ENCODE measurements around the gene FRMPD4. TPM values are rescaled to one million over a fixed set of nuclear protein-coding genes. Genes with fewer than 3 reads are reported as not detected.

FRMPD4 gene
- total RNA-seq, 1 experiment from 2014 or later: 0.24 TPM

GRCh38 chrX:12304261-12304660 is 166.0 kb downstream of the FRMPD4 start:
- Histone ChIP-seq H3K79me1 (ENCODE audit: insufficient read depth, low read depth, low read length, poor library complexity, severe bottlenecking) (no peaks in the 10 kb centered on the region), H3K23ac (ENCODE audit: insufficient read length, low read depth, low read length) (no peak overlapping the region), H3K9me3 (ENCODE audit: control insufficient read depth, low read depth, low read length) (no peaks in the 10 kb centered on the region), H3K18ac (ENCODE audit: insufficient read length, low read depth, low read length) (no peak overlapping the region), H3K9ac (ENCODE audit: extremely low read depth, insufficient read length, low read length) (no peak overlapping the region), H4K91ac (ENCODE audit: insufficient read length, low read depth, low read length) (no peak overlapping the region), H2AFZ (ENCODE audit: low read length) (no peak overlapping the region), H2BK120ac (ENCODE audit: low read depth, low read length, poor library complexity, severe bottlenecking) (no peak overlapping the region), H3K27me3 (ENCODE audit: insufficient read depth, low read length) (no peaks in the 10 kb centered on the region), H4K8ac (replicated peaks; ENCODE audit: insufficient read length, low read depth, low read length) (no peak overlapping the region), H2BK12ac (ENCODE audit: insufficient read length, low read depth, low read length) (no peak overlapping the region), H3K79me2 (ENCODE audit: insufficient read depth, low read length) (no peaks in the 10 kb centered on the region), H2BK20ac (ENCODE audit: low read depth, low read length, poor library complexity, severe bottlenecking) (no peak overlapping the region), H2BK15ac (ENCODE audit: low read depth, low read length) (no peak overlapping the region), H3K27ac (ENCODE audit: insufficient read length, low read depth, low read length) (no peak overlapping the region), H3K23me2 (ENCODE audit: insufficient read length, low read depth, low read length, poor library complexity, severe bottlenecking) (no peaks in the 10 kb centered on the region), H3K4me1 (ENCODE audit: insufficient read depth, low read length) (peaks cover 5% of the 10 kb centered on the region; the same call in 1 of the 2 replicates), H3K4me2 (ENCODE audit: insufficient read depth, insufficient read length, low read length) (no peak overlapping the region), H3K14ac (ENCODE audit: insufficient read depth, low read length) (no peak overlapping the region), H2BK5ac (ENCODE audit: insufficient read length, low read length) (no peak overlapping the region), H2AK5ac (ENCODE audit: insufficient read length, low read length) (no peak overlapping the region), H4K5ac (ENCODE audit: insufficient read length, low read depth, low read length) (no peak overlapping the region), H3K4ac (ENCODE audit: low read depth, low read length) (no peak overlapping the region), H4K20me1 (ENCODE audit: control insufficient read depth, insufficient read depth, insufficient read length) (no peaks in the 10 kb centered on the region), H3T11ph (ENCODE audit: low read length) (no peak overlapping the region), H3K56ac (ENCODE audit: insufficient read length, low read depth, low read length) (no peak overlapping the region)
- WGBS (ENCODE audit: extremely low coverage, insufficient read length, low lambda C conversion rate): no CpG with 5 or more reads among the region's 2 CpGs
- H3K27me3 Mint-ChIP-seq (ENCODE audit: low read depth): no peaks in the 10 kb centered on the region
- H3K9me3 Mint-ChIP-seq: peaks cover 57 to 61% of the 10 kb centered on the region in 2 experiments
- H3K4me3 Mint-ChIP-seq: no peak overlapping the region
- peaks cover 0 to 4% (median 0%) of the 10 kb centered on the region in 3 experiments; a peak in 3 of 7 replicates for H3K36me3 Mint-ChIP-seq (ENCODE audit: insufficient read depth in 1 of 3, low read depth in 3 of 3)
- no peak for TF ChIP-seq CTCF (conservative IDR thresholded peaks at IDR 0.05)
- DNase-seq: no peak
- H3K4me1 Mint-ChIP-seq: peaks cover 7 to 14% of the 10 kb centered on the region in 2 experiments; a peak in 3 of 4 replicates
- no peak overlapping the region for H3K27ac Mint-ChIP-seq

Data from H9 (cell line).